DMS79 treated with DMSO at 0.1 percent for 48 hours (cell line): Measurements from ENCODE around the gene NT5DC3.

Source experiments
- DNase-seq: peaks from one replicate; lab custom pipeline; 2025; lab: John Stamatoyannopoulos, UW

The NT5DC3 gene

DNA sequence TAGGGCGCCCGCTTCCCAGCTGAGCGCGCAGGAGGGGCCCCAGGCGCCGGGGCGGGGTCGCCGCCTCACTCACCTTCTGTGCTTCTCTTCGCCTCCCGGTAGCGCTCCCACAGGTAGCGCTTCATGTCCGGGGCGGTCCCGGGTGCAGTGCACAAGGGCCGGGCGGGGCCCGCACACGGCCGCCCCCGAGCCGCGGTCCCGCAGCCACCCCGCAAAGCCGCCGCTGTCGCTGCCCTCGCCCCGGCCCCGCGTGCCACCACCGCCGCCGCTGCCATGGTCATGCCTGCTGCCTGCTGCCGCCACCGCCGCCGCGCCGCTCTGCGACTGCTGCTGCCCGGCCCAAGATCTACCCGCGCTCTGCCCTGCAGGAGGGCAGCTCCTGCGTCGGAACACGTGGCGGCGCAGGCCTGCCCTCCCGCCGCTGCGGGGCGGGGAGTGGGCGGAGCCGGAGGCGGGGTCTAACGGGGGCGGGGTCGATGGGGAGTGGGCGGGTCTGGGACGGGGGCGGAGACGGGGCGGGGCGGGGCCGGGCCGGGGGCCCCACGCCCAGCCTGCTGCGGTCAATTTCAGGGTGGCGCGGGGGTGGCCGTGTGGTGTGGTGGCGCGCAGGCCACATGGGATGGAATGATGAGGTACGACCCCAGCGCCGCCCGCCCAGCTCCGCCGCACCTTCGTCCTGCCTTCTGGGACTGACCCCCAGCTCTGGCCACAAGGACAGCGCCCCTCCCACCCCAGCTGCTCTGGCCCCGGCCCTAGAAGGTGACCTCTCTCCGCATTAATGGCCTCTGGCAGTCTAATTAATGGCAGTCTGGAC, at the start of gene NT5DC3:
Gene NT5DC3, minus strand, starts transcription at position 359 of the 814 bp plus-strand sequence. Its CDS starts 78 bp downstream, at position 281.
- DNase-seq: peak; percentile 73

DNA sequence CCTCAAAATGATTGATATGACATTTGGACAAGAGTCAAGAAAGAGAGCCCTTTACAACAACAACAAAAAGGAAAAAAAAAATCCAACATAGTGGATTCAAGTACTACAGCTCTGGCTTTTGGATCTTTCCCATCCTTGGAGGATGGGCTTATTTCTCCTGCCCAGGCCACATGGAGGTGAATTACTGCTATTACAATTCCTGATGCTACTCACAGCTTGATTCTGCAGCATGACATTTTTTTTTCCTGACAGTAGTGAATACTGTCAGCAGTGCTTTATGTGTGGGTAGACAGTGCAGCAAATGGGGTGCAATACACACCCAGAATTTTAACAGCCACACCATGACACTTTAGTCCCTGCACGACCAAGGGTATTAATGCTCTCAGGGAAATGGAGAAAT, 46.7 kb upstream of the NT5DC3 start:
- DNase-seq: no peak

DNA sequence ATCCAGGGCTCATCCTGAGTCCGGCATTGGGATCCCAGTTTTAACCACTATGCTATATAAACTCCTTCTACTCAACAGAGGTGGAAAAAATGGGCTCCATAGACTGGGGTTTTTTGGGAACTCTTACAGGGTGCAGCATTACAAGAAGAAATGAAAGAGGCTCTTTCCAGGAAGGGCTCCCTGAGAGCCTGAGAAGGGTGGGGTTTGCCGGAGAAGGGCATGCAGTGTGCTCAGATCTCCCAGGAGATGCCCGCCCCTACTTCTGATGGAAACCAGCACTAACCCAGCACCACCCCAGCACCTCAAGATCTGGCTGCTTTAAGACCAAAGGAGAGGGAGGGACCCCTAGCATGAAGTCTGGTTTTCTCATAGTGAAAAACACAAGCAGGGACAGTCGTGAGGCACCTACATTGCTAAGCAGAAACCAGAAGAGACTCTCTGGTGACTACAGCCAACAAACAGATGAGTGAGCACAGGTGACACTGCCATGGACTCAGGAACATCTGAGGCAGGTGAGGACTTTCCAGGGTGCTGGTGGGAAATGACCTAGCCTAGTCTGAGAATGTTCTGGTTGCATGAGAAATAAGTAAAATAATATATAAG, 45.3 kb upstream of the NT5DC3 start:
- DNase-seq: no peak

GRCh38 chr12:103884316-103884715, 43.3 kb upstream of the NT5DC3 start:
- no peak for DNase-seq

GRCh38 chr12:103883908-103884307, 42.9 kb upstream of the NT5DC3 start:
- no peak for DNase-seq

- DNase-seq: no peak
Observed at GRCh38 chr12:103882861-103883596, 42.0 kb upstream of the NT5DC3 start.

GRCh38 chr12:103881261-103881660, 40.2 kb upstream of the NT5DC3 start:
- DNase-seq: peak; percentile 66

DNA sequence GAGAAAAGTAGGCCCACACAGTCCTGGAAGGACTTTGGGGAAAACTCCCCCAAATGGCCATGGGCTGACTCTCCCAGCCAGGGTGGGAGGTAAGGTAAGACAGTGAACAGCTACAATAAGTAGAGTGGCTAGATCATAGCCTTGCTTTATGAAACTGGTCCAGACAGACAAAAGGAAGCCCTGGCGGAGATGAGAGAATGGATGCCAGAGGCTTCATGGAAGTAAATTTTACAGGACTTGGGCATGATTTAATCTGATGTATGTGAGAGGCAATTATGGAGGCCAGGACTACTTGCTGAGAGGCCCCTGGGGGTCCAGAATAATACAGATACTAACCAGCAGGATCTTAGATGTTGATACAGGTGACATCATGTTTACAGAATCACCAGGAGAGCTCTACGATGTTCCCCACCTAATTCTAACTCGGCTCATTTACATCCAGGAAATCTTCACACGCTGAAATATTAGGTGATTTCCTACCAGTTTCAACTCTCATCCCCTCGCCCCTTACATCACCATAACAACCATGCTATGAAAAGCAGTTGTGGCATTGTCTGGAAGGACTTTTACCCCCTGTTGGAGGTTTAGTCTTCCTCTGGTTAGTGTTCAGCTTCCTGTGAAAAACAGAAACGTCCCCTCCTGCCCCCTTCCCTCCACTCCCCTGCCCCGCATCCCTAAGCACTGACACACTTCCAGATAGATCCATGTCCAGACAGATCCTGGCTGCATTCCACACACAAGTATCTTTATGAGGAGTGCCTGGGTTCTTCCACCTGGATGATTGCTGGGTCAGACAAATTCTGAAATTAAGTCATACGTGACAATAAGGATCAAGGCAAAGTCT, 39.5 kb upstream of the NT5DC3 start:
- DNase-seq: peak; percentile 66

- DNase-seq: no peak
Observed at GRCh38 chr12:103879878-103880277, 38.8 kb upstream of the NT5DC3 start.

GRCh38 chr12:103879048-103879692, 38.1 kb upstream of the NT5DC3 start:
- DNase-seq: no peak

GRCh38 chr12:103877934-103878510, 37.0 kb upstream of the NT5DC3 start:
- peak; percentile 16 for DNase-seq

DNA sequence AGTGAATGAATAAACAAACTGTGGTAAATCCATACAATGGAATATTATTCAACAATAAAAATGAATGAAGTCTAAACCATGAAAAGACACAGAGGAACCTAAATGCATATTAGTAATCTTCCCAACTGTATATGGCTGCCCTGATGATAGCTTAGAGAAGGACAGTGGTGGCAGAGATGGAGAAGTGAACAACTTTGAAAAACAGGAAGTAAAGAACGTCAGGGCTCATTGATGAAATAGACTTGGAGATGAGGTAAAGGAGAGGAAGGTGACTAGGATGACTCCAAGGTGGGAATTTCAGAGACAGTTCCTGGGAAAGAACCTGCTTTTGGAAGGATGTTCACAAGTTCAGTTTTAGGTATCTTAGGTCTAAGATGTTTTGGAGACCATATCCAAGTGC, 36.3 kb upstream of the NT5DC3 start:
- no peak for DNase-seq

DNA sequence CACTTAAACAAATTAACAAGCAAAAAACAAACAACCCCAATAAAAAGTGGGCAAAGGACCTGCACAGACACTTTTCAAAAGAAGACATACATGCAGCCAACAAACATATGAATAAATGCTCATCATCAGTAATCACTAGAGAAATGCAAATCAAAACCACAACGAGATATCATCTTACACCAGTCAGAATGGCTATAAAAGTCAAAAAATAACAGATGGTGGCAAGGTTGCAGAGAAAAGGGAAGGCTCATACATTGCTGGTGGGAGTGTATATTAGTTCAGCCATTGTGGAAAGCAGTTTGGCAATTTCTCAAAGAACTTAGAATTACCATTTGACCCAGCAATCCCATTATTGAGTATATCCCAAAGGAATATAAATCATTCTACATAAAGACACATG, 34.6 kb upstream of the NT5DC3 start:
- no peak for DNase-seq

- DNase-seq: no peak
Observed at GRCh38 chr12:103868215-103868614, 27.2 kb upstream of the NT5DC3 start.

- DNase-seq: no peak
Observed at GRCh38 chr12:103865151-103865730, 24.2 kb upstream of the NT5DC3 start.

- DNase-seq: no peak
Observed at GRCh38 chr12:103864710-103865109, 23.7 kb upstream of the NT5DC3 start.

DNA sequence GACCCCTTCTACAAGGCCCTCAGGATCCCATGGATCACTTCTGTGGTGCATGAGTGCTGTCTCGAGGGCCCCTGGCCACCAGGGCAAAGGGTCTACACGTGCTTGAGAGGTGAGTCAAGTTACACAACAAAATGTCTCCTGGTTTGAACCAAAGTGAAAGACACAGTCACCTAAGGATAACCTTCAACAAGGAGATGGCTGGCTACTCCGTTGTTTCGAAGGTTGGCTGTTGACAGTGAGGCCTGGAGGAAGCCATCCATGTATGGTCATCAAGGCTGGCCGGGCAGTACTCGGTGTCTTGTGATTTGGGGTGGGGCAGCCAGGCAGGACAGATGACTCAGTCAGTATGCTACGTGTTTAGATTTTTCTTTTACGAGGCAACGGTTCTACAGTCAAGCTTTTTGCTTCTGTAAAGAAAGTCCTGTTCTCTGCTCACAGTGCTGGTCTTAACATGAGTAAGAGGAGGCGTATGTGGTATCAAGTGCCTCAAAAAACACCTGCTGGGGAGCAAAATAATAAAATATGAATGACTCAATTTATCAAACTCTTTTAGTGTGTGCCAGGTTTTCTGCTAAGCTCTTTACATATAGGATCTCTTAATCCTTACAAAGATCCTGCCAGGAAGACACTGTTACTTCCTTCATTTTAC, 18.0 kb upstream of the NT5DC3 start:
- DNase-seq: peak; percentile 43

- no peak for DNase-seq
Observed at GRCh38 chr12:103858335-103858734, 17.3 kb upstream of the NT5DC3 start.

DNA sequence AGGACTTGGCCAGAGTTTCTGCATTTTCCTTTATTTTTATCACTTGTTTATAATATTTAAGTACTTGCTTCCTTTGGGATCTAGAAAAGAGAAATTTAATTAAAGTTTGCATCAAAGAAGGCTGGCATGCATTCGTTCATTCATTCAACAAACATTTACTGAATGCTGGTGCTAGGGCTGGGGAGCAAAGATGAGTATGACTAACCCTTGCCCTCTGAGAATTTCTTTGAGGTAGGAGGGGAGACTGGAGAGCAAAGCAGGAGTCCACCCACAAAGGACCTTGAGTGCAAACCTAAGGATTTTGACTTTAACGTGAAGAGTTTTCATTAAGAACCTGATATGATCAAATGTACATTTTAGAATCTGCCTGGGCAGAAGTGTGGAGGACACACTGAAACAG, 16.1 kb upstream of the NT5DC3 start:
- DNase-seq: no peak
